NCI-H2107 treated with DMSO at 0.1 percent for 48 hours (cell line): Measurements from ENCODE around the gene NUDT16L1.
"Not testable (repeated sequence)": the region's sequence is repeated elsewhere in the genome, so short reads cannot be mapped to it uniquely, and the experiment has no call there.

Experiments
- DNase-seq: peaks from one replicate; lab custom pipeline; 2025; ENCODE audit not compliant: unreplicated experiment; lab: John Stamatoyannopoulos, UW

Gene NUDT16L1

GRCh38 chr16:4693296-4693955 is at the start of gene NUDT16L1:
TSS of gene NUDT16L1 (plus strand) at chr16:4693562. CDS start at chr16:4693727, 165 bp downstream.
- DNase-seq = peak; percentile 90

GRCh38 chr16:4646773-4647643 is 46.4 kb upstream of the NUDT16L1 start:
- no peak for DNase-seq

- DNase-seq = no peak
Measured at GRCh38 chr16:4647644-4647980, 45.8 kb upstream of the NUDT16L1 start.

- no peak for DNase-seq
Measured at GRCh38 chr16:4648917-4649316, 44.4 kb upstream of the NUDT16L1 start.

GRCh38 chr16:4649744-4650442 is 43.5 kb upstream of the NUDT16L1 start:
- no peak for DNase-seq

GRCh38 chr16:4650443-4651074 is 42.8 kb upstream of the NUDT16L1 start:
- not testable (repeated sequence) for DNase-seq

GRCh38 chr16:4651827-4652226 is 41.5 kb upstream of the NUDT16L1 start:
- DNase-seq = peak; percentile 78

- DNase-seq = no peak
Measured at GRCh38 chr16:4652561-4652960, 40.8 kb upstream of the NUDT16L1 start.

GRCh38 chr16:4654011-4654963 is 39.1 kb upstream of the NUDT16L1 start:
- no peak for DNase-seq

GRCh38 chr16:4654964-4655590 is 38.3 kb upstream of the NUDT16L1 start:
- no peak for DNase-seq

- no peak for DNase-seq
Measured at GRCh38 chr16:4655801-4656200, 37.6 kb upstream of the NUDT16L1 start.

GRCh38 chr16:4656221-4656620 is 37.1 kb upstream of the NUDT16L1 start:
- no peak for DNase-seq

GRCh38 chr16:4656695-4657686 is 36.4 kb upstream of the NUDT16L1 start:
- DNase-seq = no peak

GRCh38 chr16:4659363-4660353 is 33.7 kb upstream of the NUDT16L1 start:
- no peak for DNase-seq

GRCh38 chr16:4660454-4661007 is 32.8 kb upstream of the NUDT16L1 start:
- peak; percentile 56 for DNase-seq

GRCh38 chr16:4661661-4662060 is 31.7 kb upstream of the NUDT16L1 start:
- DNase-seq = peak; percentile 92

GRCh38 chr16:4663465-4663776 is 29.9 kb upstream of the NUDT16L1 start:
- no peak for DNase-seq
